HG03025 (cell line): ENCODE results near the gene COL24A1.
"Not testable (repeated sequence)": the region's sequence is repeated elsewhere in the genome, so short reads cannot be mapped to it uniquely, and the experiment has no call there.

Experiments used
- ATAC-seq: cut with Tn5 transposase; IDR thresholded peaks from one replicate; pipeline ENCODE4 v1.9.1; 2021; ENCODE audit warnings: mild to moderate bottlenecking, moderate library complexity; ENCODE audit not compliant: unreplicated experiment, low FRiP score

The COL24A1 gene

GRCh38 chr1:85824066-85824840 lies 332.3 kb downstream of the COL24A1 start:
- no peak for ATAC-seq

DNA sequence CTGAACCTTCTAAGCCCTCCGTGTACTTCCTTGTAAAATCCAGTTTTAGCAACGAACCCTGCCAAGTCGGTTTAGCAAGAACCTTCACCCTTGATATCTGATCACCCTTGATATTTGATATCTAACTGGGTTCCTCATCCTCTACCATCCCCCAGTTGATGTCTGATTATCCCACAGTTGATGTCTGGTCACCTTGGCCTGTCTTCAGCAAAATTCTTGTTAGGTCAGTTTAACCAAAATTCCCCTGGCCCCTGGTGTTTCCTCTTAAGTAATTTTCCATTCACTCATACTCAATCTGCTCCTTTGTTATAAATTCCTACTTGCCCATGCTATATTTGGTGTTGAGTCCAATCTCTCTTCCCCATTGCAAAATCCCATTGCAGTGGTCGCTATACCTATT lies 333.9 kb downstream of the COL24A1 start:
- no peak for ATAC-seq

GRCh38 chr1:85818371-85818770 lies 338.2 kb downstream of the COL24A1 start:
- ATAC-seq = no peak

- ATAC-seq = no peak
These were observed 340.0 kb downstream of the COL24A1 start for GRCh38 chr1:85816606-85817005.

GRCh38 chr1:85815906-85816305 lies 340.7 kb downstream of the COL24A1 start:
- ATAC-seq = no peak

DNA sequence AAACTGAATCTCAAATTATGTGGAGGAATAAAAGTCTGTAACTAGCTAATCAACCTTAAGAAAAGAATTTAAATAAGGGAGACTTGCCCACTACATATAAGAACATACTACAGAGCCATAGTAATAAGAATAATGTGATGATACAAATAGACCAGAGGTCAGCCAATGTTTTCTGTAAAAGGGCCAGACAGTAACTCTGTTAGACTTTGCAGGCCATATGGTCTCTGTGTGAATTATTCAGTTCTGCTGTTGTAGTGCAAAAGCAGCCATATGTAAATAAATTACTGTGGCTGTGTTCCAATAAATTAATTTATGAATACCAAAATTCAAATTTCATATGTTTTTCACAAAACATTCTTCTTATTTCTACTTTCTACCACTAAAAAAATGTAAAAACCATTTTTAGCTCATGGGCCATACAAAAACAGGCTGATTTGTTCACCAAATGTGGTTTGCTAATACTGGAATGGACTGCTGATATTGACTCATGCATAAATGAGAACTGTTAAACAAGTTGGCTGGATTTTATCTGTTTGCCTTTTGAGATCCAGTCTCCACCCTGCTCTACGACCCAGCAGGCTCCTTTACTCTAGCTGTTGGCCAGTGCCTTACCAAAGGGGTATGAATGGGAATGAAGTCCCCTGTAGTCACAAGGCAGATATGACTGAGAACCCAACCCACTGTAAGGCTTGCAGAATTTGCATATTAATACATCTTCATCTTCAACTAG lies 350.2 kb downstream of the COL24A1 start:
- ATAC-seq = no peak

GRCh38 chr1:85801520-85801919 lies 355.1 kb downstream of the COL24A1 start:
- no peak for ATAC-seq

GRCh38 chr1:85799737-85800136 lies 356.8 kb downstream of the COL24A1 start:
- no peak for ATAC-seq

- ATAC-seq = no peak
These were observed 358.2 kb downstream of the COL24A1 start for GRCh38 chr1:85798419-85798818.

- not testable (repeated sequence) for ATAC-seq
These were observed 379.6 kb downstream of the COL24A1 start for GRCh38 chr1:85777021-85777420.

DNA sequence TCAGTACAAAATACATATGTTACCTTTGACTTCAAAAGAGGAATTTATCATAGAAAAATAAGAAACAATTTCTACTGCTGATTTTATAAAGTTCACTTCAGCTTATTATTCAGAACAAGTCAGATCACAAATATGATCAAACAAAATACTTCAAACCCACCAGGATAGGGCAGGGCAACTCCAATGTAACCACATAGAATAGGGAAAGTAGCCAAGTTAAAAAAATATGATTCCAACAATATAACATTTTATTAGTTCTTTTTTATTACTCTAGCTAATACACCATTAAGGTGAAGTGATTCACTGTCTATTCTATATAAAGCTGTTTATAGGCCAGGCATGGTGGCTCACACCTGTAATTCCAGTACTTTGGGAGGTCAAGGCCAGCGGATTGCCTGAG lies 393.8 kb downstream of the COL24A1 start:
- no peak for ATAC-seq

DNA sequence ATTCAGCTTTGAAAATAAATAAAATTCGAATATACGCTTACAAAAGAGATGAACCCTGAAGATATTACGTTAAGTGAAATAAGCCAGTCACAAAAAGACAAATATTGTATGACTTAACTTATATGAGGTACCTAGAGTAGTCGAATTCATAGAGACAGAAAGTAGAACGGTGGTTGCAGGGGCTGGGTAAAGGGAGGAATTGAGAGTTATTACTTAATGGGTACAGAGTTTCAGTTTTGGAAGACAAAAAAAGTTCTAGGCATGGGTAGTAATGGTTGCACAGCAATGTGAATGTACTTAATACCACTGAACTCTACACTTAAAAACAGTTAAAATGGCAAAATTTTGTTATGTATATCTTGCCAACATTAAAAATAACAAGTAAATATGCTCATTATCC lies 399.7 kb downstream of the COL24A1 start:
- no peak for ATAC-seq

DNA sequence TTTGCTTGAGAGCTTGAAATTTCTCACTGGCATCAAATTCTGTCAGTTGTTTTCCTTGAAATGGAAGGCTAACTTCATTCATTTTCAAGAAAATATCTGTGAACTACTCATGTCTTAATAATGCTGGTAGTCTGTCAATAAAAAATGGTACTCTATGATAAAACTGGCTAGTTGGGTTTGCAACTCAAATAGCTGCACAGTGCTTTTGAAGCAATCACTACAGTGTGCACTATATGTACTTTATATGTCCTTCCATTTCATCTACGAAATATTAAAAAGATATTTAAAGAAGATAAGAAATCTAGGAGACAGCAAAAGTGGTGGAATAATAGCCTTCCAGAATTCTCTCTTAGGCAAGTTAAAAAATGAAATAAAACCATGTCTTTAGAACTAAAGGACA lies 408.5 kb downstream of the COL24A1 start:
- ATAC-seq = no peak

DNA sequence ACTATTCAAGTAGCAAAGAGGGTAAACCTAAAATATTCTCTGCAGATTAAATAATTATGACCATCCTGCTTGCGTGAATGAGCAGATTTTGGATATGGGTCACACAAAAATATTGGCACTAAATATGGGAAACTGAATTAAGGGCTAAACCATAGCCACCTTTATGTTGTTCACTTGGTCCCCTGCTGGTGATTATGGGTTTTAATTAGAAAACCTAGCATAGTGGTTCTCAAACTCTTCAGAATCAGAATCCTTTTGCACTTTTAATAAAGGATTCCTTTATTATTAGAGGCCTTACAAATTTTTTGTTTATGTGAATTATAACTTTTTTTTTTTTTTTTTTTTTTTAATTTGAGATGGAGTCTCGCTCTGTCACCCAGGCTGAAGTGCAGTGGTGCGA lies 409.8 kb downstream of the COL24A1 start:
- no peak for ATAC-seq

GRCh38 chr1:85743814-85744213 lies 412.8 kb downstream of the COL24A1 start:
- ATAC-seq = no peak

- ATAC-seq = no peak
These were observed 421.6 kb downstream of the COL24A1 start for GRCh38 chr1:85734931-85735330.

DNA sequence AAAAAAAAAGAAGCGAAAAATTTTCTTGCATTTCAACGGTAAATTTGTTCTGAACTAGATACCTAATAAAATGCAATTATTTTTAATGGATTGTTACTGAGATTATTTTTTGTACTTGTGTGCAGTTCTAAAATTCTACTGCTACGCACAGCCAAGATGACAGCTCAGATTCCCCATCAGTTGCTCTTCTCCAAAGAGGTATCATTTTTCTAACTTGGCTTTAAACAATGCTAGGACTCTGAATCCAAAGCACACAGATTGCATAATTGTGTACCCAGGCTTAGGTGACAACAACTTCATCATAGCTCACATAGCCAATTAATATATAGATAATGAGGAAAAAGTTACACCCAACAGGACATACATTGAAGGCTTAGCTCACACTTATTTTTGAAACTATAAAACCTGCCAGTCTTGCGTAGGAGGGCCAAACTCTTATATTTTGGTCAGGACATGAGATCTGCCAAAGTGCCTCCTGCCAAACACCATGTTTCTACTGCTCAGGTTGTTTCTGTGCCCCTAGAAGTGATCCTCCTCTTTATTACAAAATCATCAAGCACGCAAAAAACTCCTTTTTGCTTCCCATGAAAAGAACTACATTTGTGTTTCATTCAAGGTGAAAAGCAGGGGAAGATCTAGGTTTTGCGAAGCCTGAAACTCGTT lies 437.8 kb downstream of the COL24A1 start:
- ATAC-seq = no peak

GRCh38 chr1:85714418-85715114 lies 442.0 kb downstream of the COL24A1 start:
- ATAC-seq = not testable (repeated sequence)

DNA sequence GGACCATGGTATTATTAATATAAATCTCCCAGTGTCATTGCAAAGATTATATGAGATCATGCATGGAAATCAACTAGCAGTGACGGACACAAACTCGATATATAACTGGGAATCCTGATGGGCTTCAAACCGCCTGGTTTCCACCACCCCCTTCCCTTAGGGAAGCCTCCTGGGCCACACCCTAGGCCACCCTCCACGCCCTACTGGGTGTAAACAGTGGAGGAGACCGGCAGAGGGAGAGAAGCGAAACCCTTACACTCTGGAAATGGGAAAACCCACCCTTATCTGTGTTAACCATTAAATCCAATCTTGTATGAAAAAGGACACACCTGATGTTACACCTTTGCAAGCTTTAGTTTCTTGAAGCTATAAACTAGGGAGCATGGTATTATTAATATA lies 447.7 kb downstream of the COL24A1 start:
- no peak for ATAC-seq

DNA sequence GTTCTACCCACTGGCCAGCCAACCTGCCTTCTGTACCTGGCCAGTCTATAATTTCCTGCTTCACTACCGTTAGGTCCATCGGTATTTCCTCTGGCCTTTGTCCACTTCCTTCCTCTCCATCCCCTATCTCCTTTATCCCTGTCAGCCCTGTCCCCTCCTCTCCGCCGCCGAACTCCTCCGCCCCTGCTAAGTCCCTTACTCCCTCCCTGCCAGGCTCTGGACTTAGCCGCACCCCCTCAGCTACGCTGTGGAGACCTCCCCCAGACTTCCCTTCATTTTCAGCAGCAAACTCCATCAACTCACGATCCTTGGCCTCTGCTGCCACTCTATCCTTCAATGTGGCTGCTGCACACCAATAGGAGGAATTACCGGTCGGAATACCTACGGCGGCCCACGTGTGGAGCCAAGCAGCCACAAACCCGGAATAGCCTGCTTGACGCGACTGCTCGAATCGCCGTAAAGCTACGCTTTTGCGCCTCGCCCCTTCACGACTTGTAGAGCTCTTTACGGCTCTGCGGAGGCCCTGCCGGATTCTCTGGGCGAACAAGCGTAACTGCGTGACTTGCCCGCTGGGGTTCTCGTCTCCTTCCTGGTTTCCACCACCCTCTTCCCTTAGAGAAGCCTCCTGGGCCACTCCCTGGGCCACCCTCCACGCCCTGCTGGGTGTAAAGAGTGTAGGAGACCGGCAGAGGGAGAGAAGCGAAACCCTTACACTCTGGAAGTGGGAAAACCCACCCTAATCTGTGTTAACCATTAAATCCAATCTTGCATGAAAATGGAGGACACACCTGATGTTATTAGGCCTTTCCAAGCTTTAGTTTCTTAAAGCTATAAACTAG lies 448.4 kb downstream of the COL24A1 start, which contains the start of gene ZNHIT6:
TSS of gene ZNHIT6 (minus strand) at position 444 of the 839 bp plus-strand sequence. CDS start at position 295, 149 bp downstream.
- peak; percentile 86 for ATAC-seq
